Common myeloid progenitor, CD34-positive (primary cell): ENCODE results near the gene TUBB4B.
A peak's percentile ranks its signal among the peaks of the same experiment; 100 is the strongest.

ENCODE experiments used
- CTCF ChIA-PET: fragments of 350-600 bp; sonication (Branson Sonifier 250); formaldehyde crosslinking; loops from one replicate; lab custom pipeline; 2021; ENCODE audit warnings: antibody characterized with exemption; lab: Charles Lee
- POLR2A ChIA-PET: fragments of 350-600 bp; sonication (Branson Sonifier 250); formaldehyde crosslinking; loops from one replicate; lab custom pipeline; 2021; ENCODE audit warnings: antibody characterized with exemption; lab: Charles Lee
- DNase-seq, 3 donors: peaks; one replicate each; pipeline versions ENCODE4 v3.0.0 to v3.0.0-alpha.2; 2013
- H3K27ac ChIP-seq, 2 experiments: 1 replicate in 1 of 2; 2 replicates in 1 of 2; pipeline ENCODE4 v1.7.0; 2013; ENCODE audit warnings: inconsistent platforms in 2 of 2, low read length in 2 of 2, mild to moderate bottlenecking in 2 of 2, low read depth in 1 of 2, moderate library complexity in 1 of 2; ENCODE audit not compliant: severe bottlenecking in 2 of 2, insufficient read depth in 1 of 2, poor library complexity in 1 of 2
- H3K27me3 ChIP-seq, 5 experiments: replicated peaks in 2 of 5; 1 replicate in 3 of 5; 2 replicates in 2 of 5; pipeline versions ENCODE4 v1.6.1 to v1.7.0; 2013; ENCODE audit warnings: low read length in 4 of 5, mild to moderate bottlenecking in 2 of 5, moderate library complexity in 2 of 5, inconsistent platforms in 1 of 5; ENCODE audit not compliant: insufficient read depth in 5 of 5, control insufficient read depth in 4 of 5
- H3K36me3 ChIP-seq, 4 experiments: 1 replicate in 2 of 4; 2 replicates in 2 of 4; pipeline versions ENCODE4 v1.6.1 to v1.7.0; 2013; ENCODE audit warnings: low read length in 3 of 4, control low read depth in 1 of 4, mild to moderate bottlenecking in 1 of 4; ENCODE audit not compliant: control insufficient read depth in 4 of 4, insufficient read depth in 4 of 4
- H3K4me1 ChIP-seq, 4 experiments: 1 replicate in 3 of 4; 2 replicates in 1 of 4; pipeline versions ENCODE4 v1.6.1 to v1.7.1; 2013; ENCODE audit warnings: low read length in 3 of 4, mild to moderate bottlenecking in 3 of 4, control low read depth in 1 of 4, inconsistent platforms in 1 of 4, moderate library complexity in 1 of 4; ENCODE audit not compliant: control insufficient read depth in 4 of 4, insufficient read depth in 4 of 4; ENCODE audit errors: control extremely low read depth in 1 of 4
- H3K4me3 ChIP-seq, 7 experiments: 1 replicate in 4 of 7; 2 replicates in 3 of 7; pipeline versions ENCODE4 v1.5.1 to v1.7.0; 2013; ENCODE audit warnings: mild to moderate bottlenecking in 7 of 7, low read length in 6 of 7, moderate library complexity in 6 of 7, inconsistent platforms in 2 of 7, low read depth in 2 of 7, control low read depth in 1 of 7; ENCODE audit not compliant: insufficient read depth in 4 of 7, control insufficient read depth in 1 of 7; ENCODE audit errors: extremely low read depth in 1 of 7
- H3K9me3 ChIP-seq, 5 experiments: 1 replicate in 4 of 5; 2 replicates in 1 of 5; pipeline versions ENCODE4 v1.6.1 to v1.7.1; 2013; ENCODE audit warnings: low read length in 4 of 5, mild to moderate bottlenecking in 2 of 5, inconsistent platforms in 1 of 5, low read depth in 1 of 5, moderate library complexity in 1 of 5; ENCODE audit not compliant: control insufficient read depth in 4 of 5, insufficient read depth in 2 of 5; ENCODE audit errors: control extremely low read depth in 1 of 5
- WGBS: methylation state at CpG from one replicate; pipeline ENCODE4 v1.1.5; 2013; ENCODE audit not compliant: insufficient coverage; 5-methylcytosine and 5-hydroxymethylcytosine counted together

TUBB4B gene

DNA sequence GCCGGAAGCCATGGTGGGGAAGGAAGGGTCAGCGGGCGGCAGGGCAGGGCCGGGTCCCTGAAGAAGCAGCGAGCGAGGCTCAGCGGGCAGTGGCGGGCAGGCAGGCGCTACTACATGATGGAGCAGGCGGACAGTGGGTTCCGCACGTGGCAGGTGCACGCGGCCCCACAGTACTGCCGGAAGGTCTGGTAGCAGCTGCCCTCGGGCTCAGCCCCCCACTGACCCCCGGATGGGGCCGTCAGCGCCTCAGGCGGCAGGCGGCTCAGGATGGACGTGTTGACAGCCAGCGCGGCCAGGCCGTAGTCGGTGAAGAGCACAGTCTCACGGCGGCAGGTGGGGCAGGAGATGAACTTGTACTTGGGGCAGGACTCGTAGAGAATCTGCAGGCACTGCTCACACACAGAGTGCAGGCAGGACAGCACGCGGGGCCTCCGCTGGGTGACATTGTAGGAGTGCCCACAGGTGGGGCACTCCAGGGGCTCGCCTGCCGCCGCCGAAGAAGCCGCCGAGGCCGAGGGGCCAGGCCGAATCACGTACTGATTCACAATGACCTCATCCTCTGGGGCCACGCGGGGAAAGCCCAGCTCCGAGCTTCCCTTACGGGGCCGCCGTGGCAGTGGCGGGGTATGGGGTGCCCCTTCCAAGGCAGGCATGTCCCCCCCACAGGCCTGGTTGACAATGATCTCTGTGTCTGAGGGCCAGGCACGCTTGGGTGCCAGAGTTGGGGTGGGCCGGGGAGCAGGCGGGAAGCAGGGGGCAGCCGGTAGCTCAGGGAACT is 20.6 kb upstream of the TUBB4B start:
- Histone ChIP-seq H3K36me3 (peaks cover 0 to 22% (median 9%) of the 10 kb centered on the region in 4 experiments), H3K27me3 (no peaks in the 10 kb centered on the region), H3K27ac (no peak overlapping the region), H3K4me3 (no peak overlapping the region), H3K4me1 (peaks cover 2 to 30% (median 26%) of the 10 kb centered on the region in 4 experiments), H3K9me3 (no peaks in the 10 kb centered on the region)
- WGBS, result 96% methylated on average over 42 of the region's 52 CpGs
- DNase-seq, result peak in 1 of 3 donors; percentile 11
- ChIA-PET POLR2A (no interaction called here), CTCF (interaction anchor here (1.2 to 1.5 kb wide), 3 partner anchors 10 to 44 kb away, joined by 4 to 5 read pairs (median 5); no protein-coding TSS in a partner anchor)

- Histone ChIP-seq H3K9me3 (no peaks in the 10 kb centered on the region), H3K4me3 (peak overlapping the region in 1 of 7 experiments; percentile 48), H3K4me1 (peaks cover 2 to 30% (median 26%) of the 10 kb centered on the region in 4 experiments), H3K27me3 (peaks cover 0 to under 1% (median 0%) of the 10 kb centered on the region in 5 experiments), H3K36me3 (peaks cover 0 to 16% (median 5%) of the 10 kb centered on the region in 4 experiments), H3K27ac (no peak overlapping the region)
- POLR2A ChIA-PET, result no interaction called here
- DNase-seq, result no peak
- CTCF ChIA-PET, result interaction anchor here (1.2 kb wide), 1 partner anchor 11 kb away, joined by 4 read pairs; no protein-coding TSS in a partner anchor
- WGBS, result 100% methylated on average over 1 of the region's 14 CpGs
Measured at GRCh38 chr9:137221095-137221505, 20.0 kb upstream of the TUBB4B start.

DNA sequence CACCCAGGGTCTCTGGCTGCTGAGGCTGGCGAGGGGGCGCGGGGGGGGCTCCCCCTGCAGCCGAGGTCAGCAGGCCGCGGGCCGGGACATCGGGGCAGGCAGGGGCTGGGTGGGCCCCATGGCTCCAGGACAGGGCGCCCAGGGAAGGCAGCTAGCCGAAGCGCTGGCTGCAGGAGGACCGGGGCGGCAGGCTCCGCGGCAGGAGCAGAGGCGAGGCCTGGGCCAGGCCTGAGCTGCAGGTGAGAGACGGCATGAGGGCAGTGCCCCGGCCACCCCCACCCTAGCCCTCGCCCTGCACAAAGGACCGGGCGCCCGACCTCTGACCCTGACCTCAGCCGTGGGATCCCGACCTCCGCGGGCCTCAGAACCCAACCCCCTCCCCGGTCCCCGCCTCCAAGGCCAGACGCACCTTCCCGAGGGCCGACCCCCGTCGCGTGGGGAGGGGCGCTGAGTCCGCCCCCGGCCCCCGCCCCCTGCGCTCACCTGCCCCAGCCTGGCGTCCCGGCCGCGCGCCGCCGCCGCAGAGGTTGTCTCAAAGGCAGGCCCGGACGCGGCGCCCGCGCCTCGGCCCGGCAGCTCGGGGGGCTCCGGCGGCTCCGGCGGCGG is 19.5 kb upstream of the TUBB4B start:
- peaks cover 2 to 30% (median 26%) of the 10 kb centered on the region in 4 experiments for H3K4me1 ChIP-seq
- H3K36me3 ChIP-seq, result peaks cover 0 to 11% (median 1%) of the 10 kb centered on the region in 4 experiments
- peaks cover 0 to 6% (median 0%) of the 10 kb centered on the region in 5 experiments for H3K27me3 ChIP-seq
- H3K9me3 ChIP-seq, result no peaks in the 10 kb centered on the region
- no peak for DNase-seq
- ChIA-PET POLR2A (no interaction called here), CTCF (interaction anchor here (1.1 to 1.2 kb wide), 2 partner anchors 11 to 32 kb away, joined by 3 to 4 read pairs; no protein-coding TSS in a partner anchor)
- peak overlapping the region in 5 of 7 experiments; percentile 25 to 93 (median 46) for H3K4me3 ChIP-seq
- 11% methylated on average over 39 of the region's 61 CpGs for WGBS
- H3K27ac ChIP-seq, result no peak overlapping the region

- peak in 1 of 3 donors; percentile 18 for DNase-seq
- Histone ChIP-seq H3K36me3 (peaks cover 0 to 6% (median 0%) of the 10 kb centered on the region in 4 experiments), H3K27me3 (peaks cover 0 to 13% (median 0%) of the 10 kb centered on the region in 5 experiments), H3K4me1 (peaks cover 2 to 32% (median 27%) of the 10 kb centered on the region in 4 experiments), H3K4me3 (peak within 1 kb of the TSS; percentile 13 to 93 (median 62)), H3K9me3 (no peaks in the 10 kb centered on the region), H3K27ac (no peak within 1 kb of the TSS)
- CTCF ChIA-PET, result interaction anchor here (0.7 to 6.3 kb wide), 9 partner anchors 13 to 103 kb away, joined by 3 to 46 read pairs (median 3); partner anchors contain the start of gene LRRC26
- WGBS, result 2% methylated on average over 79 of the region's 88 CpGs
- POLR2A ChIA-PET, result interaction anchor here (0.5 to 3.7 kb wide), 6 partner anchors 13 to 498 kb away, joined by 3 to 16 read pairs (median 3); partner anchors contain the start of gene TUBB4B
Measured at GRCh38 chr9:137222190-137223077, 18.7 kb upstream of the TUBB4B start, which contains the start of gene RNF208. Gene RNF208, minus strand, starts transcription at chr9:137222240. Its CDS starts 1,028 bp downstream, at chr9:137221212.

DNA sequence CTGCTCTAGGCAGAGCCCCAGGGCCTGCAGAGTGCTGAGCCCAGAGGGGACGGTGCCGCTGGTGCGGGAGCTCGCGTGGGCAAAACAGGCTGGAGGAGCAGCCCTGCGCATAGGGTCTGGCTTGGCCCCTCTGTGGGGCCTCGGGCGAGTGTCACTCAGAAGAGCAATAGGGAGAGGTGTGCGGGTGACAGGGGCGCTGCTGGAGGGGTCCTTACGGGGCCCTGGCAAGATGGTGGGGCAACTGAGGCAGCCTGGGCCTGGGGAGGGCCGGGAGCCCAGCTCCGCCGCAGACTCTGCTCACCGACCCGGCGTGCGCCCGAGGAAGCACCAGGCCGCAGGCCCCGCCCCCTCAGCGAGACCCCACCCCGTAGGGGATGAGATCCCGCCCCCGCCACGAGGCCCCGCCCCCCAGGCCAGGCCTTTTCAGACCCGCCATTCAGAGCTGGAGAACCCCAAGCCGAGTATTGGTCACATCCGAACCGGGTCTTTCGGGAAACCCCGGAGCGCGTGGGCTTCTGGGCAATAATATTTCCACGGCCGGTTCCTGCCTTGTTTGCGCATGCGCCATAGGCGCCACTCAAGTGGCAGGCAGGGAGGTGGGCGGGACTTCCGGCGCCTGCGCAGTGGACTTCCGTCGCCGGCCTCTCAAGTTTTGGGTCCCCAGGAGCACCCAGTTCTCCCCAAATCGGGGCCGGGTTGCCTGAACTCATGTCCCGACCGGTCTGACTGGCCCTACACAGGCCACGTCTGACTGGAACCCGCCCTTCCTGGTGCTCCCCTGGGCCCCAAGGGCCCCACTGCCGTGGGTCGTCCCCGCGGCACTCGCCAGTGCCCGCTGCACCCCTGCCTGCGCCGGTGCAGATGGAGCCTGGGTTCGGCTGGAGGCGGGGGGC is 17.8 kb upstream of the TUBB4B start:
- Histone ChIP-seq H3K27me3 (peaks cover 0 to 17% (median 0%) of the 10 kb centered on the region in 5 experiments), H3K27ac (peak overlapping the region; percentile 54 to 83), H3K4me3 (peak overlapping the region; percentile 48 to 93 (median 77)), H3K36me3 (peaks cover 0 to 4% (median 0%) of the 10 kb centered on the region in 4 experiments), H3K9me3 (no peaks in the 10 kb centered on the region), H3K4me1 (peaks cover 2 to 32% (median 27%) of the 10 kb centered on the region in 4 experiments)
- peak; percentile 98 to 99 (median 99) for DNase-seq
- ChIA-PET POLR2A (interaction anchor here (0.5 to 3.7 kb wide), 7 partner anchors 14 to 499 kb away, joined by 3 to 16 read pairs (median 3); partner anchors contain the start of genes ANAPC2, SSNA1 and TUBB4B), CTCF (interaction anchor here (0.8 to 6.3 kb wide), 10 partner anchors 14 to 104 kb away, joined by 3 to 46 read pairs (median 3); partner anchors contain the start of gene LRRC26)
- WGBS, result 0% methylated on average over 58 of the region's 63 CpGs
